Ishikawa (cell line): ENCODE results near the gene FBXL17.

ENCODE experiments used
- CEBPB ChIP-seq: IDR thresholded peaks from 2 replicates; pipeline ENCODE4 v1.6.1; 2012
- CREB1 ChIP-seq: IDR thresholded peaks from 2 replicates; pipeline ENCODE4 v1.6.1; 2012; ENCODE audit warnings: low read depth
- EGR1 ChIP-seq: IDR thresholded peaks from 2 replicates; pipeline ENCODE4 v1.6.1; 2012
- EP300 ChIP-seq: IDR thresholded peaks from 2 replicates; pipeline ENCODE4 v1.6.1; 2012; ENCODE audit warnings: borderline replicate concordance
- FOXM1 ChIP-seq: IDR thresholded peaks from 2 replicates; pipeline ENCODE4 v1.6.1; 2012; ENCODE audit warnings: low read depth, borderline replicate concordance
- NFIC ChIP-seq: IDR thresholded peaks from 2 replicates; pipeline ENCODE4 v1.6.1; 2012
- RAD21 ChIP-seq: IDR thresholded peaks from 2 replicates; pipeline ENCODE4 v1.6.1; 2012; ENCODE audit warnings: low read depth
- TAF1 ChIP-seq: IDR thresholded peaks from 2 replicates; pipeline ENCODE4 v1.6.1; 2012; ENCODE audit warnings: low read depth, mild to moderate bottlenecking
- TCF12 ChIP-seq: IDR thresholded peaks from 2 replicates; pipeline ENCODE4 v1.6.1; 2012; ENCODE audit warnings: low read depth
- TEAD4 ChIP-seq: IDR thresholded peaks from 2 replicates; pipeline ENCODE4 v1.6.1; 2012
- YY1 ChIP-seq: IDR thresholded peaks from 2 replicates; pipeline ENCODE4 v1.6.1; 2012; ENCODE audit warnings: low read depth
- ZBTB7A ChIP-seq: IDR thresholded peaks from 2 replicates; pipeline ENCODE4 v1.6.1; 2012; ENCODE audit warnings: low read depth
- TF ChIP-seq, protein P1 (sequence below): IDR thresholded peaks from 2 replicates; pipeline ENCODE4 v1.6.1; 2012
- TF ChIP-seq, protein P2 (sequence below): IDR thresholded peaks from 2 replicates; pipeline ENCODE4 v1.6.1; 2012; ENCODE audit warnings: low read depth, mild to moderate bottlenecking
- TF ChIP-seq, protein P3 (sequence below): IDR thresholded peaks from 2 replicates; pipeline ENCODE4 v1.6.1; 2012

FBXL17 gene

DNA sequence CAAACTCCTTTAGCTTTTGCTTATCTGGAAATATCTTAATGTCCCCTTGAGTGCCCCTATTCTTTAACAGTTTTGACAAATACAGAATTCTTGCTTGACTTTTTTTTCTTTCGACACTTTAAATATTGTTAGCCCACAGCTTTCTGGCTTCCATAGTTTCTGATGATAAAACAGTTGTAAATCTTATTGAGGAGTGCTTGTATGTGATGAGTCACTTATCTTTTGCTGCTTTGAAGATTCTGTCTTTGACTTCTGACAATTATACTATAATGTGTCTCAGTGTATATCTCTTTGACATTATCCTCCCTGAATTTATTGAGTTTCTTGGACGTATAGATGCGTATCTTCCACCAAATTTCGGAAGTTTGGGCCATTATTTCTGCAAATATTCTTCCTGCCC is 21.6 kb downstream of the FBXL17 start:
- TF ChIP-seq, protein P1, sequence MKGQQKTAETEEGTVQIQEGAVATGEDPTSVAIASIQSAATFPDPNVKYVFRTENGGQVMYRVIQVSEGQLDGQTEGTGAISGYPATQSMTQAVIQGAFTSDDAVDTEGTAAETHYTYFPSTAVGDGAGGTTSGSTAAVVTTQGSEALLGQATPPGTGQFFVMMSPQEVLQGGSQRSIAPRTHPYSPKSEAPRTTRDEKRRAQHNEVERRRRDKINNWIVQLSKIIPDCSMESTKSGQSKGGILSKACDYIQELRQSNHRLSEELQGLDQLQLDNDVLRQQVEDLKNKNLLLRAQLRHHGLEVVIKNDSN: no peak
- no peak for TF ChIP-seq NFIC
- TF ChIP-seq TCF12: no peak
- no peak for TF ChIP-seq CEBPB
- no peak for TF ChIP-seq TAF1
- TF ChIP-seq, protein P2, sequence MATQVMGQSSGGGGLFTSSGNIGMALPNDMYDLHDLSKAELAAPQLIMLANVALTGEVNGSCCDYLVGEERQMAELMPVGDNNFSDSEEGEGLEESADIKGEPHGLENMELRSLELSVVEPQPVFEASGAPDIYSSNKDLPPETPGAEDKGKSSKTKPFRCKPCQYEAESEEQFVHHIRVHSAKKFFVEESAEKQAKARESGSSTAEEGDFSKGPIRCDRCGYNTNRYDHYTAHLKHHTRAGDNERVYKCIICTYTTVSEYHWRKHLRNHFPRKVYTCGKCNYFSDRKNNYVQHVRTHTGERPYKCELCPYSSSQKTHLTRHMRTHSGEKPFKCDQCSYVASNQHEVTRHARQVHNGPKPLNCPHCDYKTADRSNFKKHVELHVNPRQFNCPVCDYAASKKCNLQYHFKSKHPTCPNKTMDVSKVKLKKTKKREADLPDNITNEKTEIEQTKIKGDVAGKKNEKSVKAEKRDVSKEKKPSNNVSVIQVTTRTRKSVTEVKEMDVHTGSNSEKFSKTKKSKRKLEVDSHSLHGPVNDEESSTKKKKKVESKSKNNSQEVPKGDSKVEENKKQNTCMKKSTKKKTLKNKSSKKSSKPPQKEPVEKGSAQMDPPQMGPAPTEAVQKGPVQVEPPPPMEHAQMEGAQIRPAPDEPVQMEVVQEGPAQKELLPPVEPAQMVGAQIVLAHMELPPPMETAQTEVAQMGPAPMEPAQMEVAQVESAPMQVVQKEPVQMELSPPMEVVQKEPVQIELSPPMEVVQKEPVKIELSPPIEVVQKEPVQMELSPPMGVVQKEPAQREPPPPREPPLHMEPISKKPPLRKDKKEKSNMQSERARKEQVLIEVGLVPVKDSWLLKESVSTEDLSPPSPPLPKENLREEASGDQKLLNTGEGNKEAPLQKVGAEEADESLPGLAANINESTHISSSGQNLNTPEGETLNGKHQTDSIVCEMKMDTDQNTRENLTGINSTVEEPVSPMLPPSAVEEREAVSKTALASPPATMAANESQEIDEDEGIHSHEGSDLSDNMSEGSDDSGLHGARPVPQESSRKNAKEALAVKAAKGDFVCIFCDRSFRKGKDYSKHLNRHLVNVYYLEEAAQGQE: no peak
- no peak for TF ChIP-seq ZBTB7A
- no peak for TF ChIP-seq CREB1
- TF ChIP-seq YY1: no peak
- no peak for TF ChIP-seq EGR1
- TF ChIP-seq RAD21: no peak
- TF ChIP-seq EP300: no peak
- TF ChIP-seq, protein P3, sequence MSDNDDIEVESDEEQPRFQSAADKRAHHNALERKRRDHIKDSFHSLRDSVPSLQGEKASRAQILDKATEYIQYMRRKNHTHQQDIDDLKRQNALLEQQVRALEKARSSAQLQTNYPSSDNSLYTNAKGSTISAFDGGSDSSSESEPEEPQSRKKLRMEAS: no peak
- no peak for TF ChIP-seq TEAD4
- no peak for TF ChIP-seq FOXM1

DNA sequence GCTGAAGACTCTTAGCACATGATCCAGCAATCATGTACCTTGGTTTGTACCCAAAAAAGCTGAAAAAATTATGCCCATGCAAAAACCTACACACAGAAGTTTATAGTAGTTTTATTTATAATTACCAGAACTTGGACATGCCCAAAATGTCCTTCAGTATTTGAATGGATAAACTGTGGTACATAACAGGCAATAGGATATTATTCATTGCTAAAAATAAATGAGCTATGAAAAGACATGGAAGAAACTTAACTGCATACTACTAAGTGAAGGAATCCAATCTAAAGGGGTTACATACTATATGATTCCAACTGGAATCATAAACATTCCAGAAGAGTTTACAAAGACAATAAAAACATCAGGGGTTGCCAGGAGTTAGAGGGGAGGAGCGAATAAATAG is 25.6 kb downstream of the FBXL17 start:
- no peak for TF ChIP-seq FOXM1
- no peak for TF ChIP-seq YY1
- TF ChIP-seq NFIC: no peak
- TF ChIP-seq, protein P2: no peak
- TF ChIP-seq, protein P1: no peak
- TF ChIP-seq ZBTB7A: no peak

DNA sequence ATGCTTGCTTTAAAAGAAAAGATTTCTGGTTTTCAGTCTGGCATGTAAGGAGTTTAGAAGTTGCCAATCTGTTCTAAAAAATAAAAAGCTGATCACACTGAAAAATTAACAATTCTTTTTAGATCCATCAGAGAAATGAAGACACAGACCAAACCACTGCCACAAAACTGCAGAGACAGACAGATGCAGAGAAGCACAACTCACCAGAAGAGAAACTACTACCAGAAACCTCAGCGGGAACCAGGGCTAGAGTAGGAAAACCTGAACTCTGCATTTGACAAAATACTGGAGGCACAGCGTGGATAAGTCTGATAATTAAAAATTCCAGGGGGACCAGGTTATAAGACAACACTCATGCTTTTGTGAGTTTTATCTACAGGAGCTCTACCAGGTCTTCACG is 28.8 kb downstream of the FBXL17 start:
- TF ChIP-seq FOXM1 (no peak), TCF12 (no peak), CREB1 (no peak)
- TF ChIP-seq, protein P2: no peak

DNA sequence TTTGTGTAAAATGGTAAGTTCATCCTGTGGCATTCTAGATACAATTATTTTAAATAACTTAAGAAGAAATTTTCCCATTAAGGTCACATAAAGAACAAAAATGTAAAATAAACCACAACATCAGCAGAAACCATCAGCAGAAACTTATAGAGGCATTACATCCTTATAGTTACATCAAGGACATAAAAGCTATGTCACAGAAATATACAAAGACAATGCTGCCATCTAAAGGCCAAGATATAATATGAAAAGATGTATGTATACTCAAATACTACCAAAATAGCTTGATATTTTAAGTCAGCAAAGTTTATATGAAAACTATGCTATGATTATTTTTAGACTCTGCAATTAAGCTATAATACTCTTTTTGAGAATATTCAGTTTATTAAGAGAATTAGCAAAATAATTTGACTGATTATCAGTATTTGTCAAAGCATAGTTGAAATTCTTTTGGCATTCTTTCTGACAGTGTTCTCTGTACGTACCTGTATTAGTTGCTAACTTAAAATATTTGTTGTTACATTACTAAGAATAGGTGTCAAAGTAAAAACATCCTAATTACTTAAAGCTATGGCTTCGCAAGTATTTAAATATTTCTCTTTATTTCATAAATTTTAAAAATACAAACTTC is 36.2 kb downstream of the FBXL17 start:
- TF ChIP-seq NFIC (no peak), RAD21 (peak; percentile 60)
- TF ChIP-seq, protein P1: no peak

DNA sequence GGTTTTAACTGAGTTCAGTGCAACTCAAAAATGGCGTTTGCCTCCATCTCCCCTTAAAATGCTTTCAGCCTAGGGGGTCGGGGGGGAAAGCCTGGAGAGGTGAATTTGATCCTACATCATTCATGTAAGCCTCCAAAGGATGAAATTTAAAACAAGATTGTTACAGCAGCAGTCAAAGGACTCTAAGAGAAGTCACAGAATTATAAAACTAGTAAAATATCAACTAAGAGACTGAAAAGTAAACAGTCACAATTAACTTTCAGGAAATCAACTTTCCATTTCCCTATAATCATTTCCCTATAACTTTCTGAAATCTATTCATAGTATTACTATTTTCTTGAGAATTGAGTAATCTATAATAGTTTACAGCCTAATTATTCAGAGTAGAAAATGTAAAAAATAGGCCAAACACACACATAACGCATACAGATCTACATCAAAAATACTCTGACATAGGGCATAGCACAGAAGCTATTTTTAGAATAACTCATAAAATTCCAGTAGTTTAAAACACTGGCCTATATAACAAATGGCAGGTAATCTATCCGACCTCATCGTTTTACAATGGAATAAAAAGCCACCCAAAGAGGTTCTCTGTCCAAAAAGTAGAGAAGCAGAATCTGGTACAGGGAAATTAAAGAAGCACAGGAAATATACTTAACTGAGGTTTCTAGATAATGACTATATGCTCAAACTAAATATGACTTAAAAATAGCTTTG is 37.6 kb downstream of the FBXL17 start:
- TF ChIP-seq, protein P1: no peak
- TF ChIP-seq EP300 (no peak), TCF12 (no peak), EGR1 (no peak), NFIC (no peak), RAD21 (no peak)
